Fibroblast of skin of left biceps (primary cell): ENCODE results near the gene IGFBP4.

Experiments used
- DNase-seq, 2 experiments: peaks; one replicate each; pipeline ENCODE4 v3.0.0-alpha.2; 2013; ENCODE audit warnings: low read depth in 2 of 2

Gene IGFBP4

DNA sequence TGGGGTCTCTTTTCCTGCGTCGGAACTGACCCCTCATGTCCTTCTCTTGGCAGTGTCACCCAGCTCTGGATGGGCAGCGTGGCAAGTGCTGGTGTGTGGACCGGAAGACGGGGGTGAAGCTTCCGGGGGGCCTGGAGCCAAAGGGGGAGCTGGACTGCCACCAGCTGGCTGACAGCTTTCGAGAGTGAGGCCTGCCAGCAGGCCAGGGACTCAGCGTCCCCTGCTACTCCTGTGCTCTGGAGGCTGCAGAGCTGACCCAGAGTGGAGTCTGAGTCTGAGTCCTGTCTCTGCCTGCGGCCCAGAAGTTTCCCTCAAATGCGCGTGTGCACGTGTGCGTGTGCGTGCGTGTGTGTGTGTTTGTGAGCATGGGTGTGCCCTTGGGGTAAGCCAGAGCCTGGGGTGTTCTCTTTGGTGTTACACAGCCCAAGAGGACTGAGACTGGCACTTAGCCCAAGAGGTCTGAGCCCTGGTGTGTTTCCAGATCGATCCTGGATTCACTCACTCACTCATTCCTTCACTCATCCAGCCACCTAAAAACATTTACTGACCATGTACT, 13.2 kb downstream of the IGFBP4 start:
- DNase-seq = no peak

DNA sequence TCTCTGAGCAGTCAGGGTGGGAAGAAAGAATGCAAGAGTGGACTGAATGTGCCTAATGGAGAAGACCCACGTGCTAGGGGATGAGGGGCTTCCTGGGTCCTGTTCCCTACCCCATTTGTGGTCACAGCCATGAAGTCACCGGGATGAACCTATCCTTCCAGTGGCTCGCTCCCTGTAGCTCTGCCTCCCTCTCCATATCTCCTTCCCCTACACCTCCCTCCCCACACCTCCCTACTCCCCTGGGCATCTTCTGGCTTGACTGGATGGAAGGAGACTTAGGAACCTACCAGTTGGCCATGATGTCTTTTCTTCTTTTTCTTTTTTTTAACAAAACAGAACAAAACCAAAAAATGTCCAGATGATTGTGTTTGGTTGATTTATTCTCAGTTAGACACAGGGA, 14.1 kb downstream of the IGFBP4 start:
- DNase-seq = no peak

DNA sequence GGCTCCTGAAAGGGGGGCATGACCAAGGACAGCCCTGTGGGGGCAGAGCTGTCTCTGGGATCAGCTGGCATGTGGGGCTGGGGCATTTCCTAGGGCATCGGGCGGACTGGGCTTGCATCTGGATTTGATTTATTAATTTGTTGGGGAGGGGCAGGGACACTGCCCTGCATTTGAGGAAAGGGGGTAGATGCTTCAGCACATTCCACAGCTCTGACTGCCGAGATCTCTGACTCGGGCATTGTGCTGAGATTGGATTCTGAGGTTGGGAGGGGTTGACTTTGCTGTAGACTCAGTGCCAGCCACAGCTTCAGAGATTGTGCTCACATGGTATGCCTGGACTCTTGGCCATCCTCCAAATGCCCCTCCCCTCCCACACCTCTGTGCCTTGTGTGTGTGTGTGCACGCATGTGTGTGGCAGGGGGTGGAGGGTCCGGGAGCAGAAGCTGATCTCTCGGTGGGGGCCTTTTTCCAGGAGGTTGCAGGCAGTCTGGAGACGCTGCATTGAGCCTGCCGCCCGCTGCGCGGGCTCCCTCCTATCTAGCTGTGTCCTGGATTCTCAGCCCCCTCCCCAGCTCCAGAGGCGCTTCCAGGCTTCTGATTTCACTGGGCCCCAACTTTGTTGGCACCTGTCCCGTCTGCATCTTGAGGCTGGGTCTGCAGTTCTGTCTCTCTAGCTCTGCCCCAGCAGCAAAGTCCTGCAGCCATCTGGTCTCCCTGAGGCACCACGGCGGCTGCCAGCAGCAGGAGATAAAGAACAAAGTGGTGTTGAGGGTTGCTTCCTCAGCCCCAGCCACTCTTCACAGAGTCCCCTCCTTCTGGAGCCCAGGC, 14.9 kb downstream of the IGFBP4 start:
- DNase-seq = peak; percentile 78 to 80

DNA sequence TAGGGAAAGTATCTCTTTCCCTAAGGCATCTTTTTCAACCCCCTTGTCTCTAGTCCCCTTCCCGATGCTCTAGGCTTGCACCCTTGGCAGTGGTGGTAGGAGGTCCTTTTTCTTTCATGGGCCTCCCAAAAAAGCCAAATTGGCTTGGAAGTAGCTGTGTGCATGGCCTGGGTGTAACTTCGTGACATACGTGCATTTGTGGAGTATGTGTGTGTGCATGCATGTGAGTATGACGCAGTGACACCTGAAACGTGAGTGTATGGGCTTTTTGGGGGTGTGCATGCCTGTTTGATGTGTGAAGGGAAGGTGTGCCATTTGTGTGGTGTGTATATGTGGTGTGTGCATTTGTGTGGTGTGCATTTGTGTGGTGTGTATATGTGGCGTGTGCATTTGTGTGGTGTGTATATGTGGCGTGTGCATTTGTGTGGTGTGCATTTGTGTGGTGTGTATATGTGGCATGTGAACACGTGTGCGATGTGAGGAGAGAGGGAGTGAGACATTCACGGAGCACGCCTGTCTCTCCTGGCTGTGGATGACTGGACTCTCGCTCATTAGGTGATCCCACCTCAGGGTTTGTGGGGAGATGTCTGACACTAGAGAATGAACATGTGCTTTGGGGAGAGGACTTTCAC, 15.7 kb downstream of the IGFBP4 start:
- no peak for DNase-seq

DNA sequence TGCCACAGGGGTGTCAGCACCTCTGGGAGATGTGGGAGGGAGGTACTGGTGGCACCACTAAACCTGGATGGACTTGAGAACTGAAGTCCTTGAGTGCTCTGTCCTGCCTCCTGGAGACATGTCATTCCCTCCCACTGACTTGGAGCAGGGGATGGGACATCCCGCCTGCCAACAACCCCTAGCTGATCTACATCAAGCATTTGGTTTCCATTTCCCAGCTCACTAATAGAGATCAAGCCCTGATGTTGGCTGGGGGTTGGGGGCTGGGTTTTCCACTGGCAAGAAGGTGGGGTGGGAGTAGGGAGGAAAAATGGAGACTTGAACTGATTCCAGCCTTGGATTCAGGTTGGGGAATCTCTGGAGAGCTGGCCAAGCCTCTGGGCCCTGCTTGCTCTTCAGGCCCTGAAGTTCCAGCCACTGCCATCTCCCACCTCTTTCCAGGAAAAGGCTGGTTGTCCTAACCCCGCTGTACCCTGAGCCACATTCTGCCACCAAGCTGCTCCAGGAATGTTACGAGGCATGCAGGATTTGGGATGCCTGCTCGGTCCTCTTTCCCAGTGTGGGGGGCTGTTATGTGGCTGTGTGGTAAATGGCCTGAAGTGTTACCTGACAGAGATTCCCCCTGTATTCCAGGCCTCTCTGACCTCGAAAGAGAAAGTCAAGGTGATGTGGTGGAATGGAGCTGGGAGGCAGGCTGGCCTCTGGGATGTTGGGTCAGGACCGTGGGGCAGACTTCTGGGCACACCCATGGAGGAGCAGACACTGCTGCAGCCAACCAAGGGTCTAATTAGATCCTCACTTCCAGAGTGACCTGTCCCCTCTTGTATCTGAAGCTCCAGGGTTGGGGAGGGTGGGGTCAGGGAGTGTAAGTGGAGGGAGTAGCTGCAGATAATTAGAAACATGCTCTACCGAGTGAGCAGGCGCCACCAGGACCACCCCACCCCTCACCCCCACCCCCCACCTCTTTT, 16.7 kb downstream of the IGFBP4 start:
- no peak for DNase-seq

DNA sequence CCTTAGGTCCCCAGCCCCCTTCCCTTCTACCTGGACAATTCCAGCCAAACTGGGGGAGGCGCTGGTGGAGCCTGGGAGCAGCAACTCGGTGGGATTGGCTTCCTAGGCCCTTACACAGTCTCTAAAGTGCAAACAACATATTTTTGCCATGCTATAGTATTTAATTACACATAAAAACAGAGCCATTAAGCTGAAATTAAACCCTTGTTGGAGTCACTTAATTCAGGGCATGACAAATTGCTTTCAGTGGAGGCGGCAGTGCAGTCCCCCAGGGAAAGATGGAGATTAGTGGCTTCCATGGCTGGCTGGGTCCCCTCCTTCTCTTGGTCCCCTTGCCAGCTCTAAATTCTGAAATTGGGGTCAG, 17.3 kb downstream of the IGFBP4 start:
- no peak for DNase-seq

DNA sequence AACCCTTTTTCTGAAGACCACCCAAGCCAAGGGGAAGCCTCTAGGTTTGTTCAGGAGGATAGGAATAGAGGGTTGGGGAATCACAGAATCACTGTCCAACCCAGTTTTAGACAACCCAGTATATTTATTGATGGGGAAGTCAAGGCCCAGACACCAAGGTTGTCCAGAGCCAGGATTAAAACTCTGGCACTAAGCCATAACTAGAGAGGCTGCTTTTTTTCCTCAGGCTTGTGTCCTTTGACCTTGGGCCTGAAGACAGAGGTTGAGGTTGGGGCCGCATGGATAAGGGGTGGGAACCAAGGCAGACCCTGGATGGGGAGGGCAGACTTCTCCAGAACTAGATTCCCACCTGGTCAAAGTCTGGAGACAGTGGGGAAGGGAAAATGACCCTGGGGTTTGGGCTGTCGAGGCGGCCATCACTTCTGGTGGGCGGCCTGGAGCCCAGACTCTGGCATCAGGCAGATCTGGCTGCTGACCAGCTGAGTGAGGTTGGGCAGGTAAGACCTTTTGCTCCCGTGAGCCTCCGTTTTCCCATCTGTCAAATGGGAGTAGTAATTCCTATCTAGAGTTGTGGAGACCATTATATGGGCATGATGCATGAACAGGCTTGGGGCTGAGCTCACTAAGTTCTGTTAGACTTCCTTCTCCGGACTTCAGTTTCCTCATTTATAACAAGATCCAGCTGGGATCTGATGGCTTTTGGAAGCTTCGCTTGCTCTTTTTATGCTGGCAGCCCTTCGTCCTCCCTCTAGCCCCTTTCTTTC, 17.9 kb downstream of the IGFBP4 start:
- DNase-seq = no peak

DNA sequence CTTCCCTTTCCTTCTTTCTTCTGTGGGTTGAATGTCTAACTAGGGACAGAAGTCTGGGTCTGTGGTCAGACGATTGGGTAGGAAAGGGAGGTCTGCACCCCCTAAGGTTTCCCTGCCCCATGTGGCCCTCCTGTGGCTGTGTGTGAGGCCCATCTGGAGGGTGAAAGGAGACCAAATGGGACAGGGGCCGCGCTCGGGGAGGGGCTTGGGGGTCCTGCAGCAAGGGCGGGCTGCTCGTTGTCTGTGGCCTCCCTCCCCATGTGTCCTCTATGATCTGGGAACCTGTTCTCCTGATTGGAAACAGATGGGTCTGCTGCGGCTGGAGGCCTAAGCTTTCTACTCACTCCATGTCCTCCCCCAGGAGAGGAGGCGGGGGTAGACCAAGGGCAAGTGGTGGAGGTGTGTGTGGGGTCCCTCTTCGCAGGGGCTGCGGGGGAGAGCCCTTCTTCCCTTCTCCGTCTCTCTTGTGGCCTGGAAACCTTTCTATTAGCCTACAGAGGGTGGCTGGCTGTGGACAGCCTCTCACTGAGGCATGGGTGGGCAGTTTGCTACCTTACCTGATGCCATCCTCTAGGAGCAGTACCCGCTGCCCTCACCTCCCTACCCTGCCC, 18.6 kb downstream of the IGFBP4 start:
- DNase-seq = no peak

DNA sequence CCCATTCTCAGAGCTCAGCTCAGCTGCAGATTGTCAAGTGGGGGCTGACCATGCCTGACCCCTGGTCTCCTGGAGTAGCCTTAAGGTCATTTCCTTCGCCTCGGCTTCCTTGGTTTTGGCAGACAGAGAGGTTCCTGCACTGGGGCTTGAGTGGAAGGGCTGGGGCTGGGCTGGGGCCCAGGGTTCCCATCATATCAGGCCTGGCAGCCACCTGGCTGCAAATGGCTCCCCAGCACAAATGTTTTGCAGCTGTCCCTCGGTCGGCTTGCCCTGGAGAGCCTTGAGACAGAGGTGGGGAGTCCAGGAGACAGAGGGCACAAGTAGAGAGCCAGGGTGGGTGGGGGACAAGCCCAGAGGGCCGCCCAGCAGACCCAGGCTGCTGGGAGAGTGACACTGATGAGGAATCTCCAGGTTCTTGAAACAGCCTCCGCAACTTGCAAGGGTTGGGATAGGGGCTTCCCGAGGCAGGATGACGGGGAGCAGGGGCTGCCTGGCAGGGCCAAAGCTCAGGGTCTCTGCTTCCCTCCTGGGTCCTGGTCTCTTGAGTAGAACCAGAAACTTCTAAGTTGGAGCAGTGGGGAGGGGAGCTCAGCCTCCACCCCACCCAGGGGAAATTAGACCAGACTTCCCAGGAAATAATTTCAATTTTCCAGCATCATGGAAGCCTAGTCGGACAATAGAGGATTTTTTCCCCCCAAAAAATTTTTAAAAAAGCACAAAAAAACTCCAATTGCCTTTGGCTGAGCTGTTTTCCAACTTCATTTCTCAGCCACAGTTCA, 19.3 kb downstream of the IGFBP4 start:
- DNase-seq = no peak

DNA sequence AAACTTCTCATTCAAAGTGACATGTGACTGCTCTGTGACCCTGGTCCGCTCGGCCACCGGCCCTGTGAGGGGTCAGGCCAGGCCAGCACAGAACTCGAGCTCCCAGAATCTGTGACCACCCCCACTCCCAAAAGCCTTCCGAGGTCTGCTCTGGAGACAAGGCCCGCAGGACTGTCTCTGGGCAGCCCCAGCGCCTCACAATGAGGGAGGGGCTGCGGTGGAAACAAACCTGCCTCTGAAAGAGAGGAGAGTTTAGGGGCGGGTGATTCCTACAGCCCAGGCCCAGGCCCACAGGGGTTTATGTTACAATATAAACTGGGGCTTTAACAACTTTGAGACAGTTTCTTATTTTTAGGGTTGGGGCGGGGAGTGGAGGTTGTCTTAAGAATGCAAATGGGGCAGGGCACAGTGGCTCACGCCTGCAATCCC, 19.9 kb downstream of the IGFBP4 start:
- no peak for DNase-seq

DNA sequence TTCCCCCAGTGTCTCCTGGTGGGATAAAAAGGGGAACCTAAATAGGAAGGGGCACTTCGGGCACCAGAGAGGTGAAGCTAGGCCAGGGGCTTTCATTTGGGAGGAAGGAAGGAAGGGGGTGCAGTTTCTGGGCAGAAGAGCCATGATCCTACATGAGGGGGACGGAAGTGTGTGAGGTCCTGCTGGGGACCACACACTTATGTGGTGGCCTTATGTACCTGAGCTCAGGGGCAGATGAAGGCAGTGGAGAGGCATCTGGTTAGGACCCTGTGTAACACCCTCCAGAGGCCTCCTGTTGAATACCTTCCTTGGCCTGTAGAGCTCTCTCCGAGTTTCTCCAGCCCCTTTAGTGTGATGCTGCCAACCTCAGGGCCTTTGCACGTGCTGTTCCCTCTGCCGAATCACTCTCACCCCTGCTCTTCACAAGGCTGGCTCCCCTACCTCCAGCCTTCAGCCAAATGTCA, 21.2 kb downstream of the IGFBP4 start:
- no peak for DNase-seq

DNA sequence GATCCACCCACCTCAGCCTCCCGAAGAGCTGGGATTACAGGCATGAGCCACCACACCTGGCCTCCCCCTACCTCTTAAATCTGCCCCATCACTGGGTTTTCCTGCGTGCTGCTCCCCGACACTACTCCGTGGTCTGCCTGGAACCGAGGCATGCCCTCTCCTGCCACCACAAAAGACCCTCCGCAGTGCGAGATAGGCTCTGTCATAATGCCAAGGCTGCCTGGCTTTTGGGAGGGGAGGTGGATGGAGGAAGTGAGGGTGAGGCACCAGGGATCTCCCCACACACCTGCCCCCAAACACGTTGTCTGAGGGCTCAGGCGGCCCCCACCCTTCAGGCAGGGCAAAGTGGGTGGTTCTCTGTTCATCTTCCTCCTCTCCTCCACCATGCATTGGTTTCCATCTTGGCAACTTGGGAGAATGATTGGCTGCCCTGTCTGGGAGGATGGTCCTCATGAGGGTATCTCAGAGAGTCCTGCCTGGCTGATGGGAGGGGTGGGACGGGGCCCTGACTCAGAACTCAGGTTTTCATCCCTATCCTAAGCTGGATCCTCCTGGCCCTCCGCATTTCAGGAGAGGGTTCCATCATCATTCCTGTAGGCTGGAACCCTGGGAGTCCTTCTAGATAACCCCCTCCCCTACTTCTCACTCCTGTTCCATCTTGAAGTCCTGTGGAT, 23.2 kb downstream of the IGFBP4 start:
- DNase-seq = no peak

DNA sequence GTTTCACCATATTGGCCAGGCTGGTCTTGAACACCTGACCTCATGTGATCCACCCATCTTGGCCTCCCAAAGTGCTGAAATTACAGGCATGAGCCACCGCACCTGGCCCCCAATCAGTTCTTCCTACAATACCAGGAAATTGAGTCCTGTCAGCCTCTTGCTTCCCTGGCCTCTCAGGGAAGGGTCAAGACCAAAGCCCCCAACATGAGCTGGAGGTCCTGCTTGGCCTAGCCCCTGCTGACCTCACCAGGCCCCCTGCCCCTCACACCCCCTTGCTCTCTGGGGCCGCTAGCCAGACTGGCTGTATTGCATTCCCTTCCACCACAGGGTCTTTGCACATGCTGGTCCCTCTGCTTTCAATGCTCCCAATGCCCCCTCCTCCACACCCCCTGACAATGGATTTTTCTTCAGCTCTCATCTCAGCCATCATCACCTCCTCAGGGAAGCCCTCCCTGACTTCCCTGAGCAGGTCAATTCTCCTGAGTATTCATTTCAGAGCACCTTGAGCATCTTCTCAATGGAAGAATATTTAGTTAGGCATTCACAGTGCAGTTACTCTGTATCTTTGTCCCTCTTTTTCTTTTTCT, 24.1 kb downstream of the IGFBP4 start:
- DNase-seq = no peak

DNA sequence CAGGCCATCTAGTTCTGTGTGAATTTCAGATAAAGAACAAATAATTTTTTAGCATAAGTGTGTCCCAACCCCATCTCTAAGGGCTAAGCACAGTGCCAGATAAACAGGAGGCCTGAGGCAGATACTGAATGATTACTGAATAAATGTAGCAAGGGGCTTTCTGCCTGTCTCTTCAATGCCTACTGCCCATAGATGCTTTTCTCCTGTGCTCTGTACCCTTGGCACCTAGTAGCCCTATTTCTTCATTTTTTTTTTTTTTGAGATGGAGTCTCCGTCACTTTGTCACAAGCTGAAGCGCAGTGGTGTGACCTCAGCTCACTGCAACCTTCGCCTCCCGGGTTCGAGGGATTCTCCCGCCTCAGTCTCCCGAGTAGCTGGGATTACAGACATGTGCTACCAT, 25.3 kb downstream of the IGFBP4 start:
- no peak for DNase-seq

DNA sequence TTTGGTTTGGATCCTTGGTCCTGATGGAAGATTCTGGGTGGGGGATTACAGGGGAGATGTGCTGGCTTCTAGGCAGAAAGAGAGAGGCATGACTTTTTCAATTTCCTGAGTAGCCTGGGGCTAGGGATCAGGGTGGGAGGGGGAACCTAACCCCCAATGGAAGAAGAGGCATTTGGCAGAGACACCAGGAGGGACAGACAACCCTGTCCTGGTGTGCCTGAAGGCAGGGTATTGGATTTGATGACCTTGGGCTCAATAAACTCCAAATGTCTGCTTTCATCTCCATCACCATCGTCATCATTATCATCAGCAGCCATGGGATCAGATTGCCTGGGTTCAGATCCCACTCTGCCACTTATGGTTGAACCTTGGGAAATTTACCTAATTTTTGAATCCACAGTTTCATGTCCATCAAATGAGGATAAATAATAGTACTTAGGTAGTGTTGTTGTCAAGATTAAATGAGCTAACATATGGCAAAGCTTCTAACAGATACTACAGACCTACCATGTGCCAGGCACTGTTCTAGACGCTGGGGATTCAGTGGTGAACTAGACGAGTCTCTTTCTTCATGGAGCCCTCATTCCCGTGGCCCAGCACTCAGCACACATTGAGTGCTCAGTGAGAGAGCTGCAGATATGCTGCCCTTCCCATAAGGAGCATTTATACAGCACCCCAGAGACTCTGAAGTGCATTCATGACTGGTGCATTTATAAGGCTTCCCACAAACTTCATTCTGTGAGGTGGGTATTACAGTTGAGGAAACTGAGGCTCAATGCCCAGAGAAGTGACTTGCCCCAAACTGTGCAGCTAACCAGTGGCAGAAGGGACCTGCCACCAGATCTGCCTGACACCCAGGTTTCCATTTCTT, 26.8 kb downstream of the IGFBP4 start:
- no peak for DNase-seq

DNA sequence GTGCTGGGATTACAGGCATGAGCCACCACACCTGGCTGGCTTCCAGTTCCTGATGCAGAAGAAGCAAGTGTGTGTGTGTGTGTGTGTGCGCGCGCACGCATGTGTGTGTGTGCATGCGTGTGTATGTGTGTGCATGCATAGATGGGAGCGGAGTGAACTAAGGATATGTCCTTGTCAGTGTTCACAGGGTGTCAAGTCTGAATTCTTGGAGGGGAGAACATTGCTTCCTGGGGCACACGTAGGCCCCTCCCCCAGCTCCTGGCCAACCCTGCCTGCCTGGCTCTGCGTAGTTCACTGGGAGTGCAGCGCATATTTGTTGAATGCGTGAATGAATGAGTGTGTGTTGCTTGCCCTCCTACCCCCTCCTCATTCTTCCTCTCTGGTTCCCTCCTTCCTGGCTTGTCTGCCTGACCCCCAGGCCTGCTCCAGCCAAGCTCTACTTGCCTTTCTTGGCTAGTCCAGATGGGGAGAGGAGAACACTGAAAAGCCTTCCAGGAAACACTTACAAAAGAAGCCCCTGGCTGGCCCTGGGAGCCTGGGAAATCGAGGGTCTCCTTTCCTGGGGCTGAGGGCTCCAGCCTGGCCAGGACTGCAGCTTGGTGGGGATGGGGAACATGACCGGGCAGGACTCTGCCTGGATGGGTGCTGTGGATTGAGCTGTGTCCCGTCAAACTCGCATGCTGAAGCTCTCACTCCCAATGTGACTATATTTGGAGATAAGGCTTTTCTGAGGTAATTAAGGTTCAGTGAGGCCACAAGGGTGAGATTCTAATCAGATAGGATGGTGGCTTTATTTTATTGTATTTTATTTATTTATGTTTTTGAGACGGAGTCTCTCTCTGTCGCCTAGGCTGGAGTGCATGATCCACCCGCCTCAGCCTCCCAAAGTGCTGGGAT, 27.9 kb downstream of the IGFBP4 start:
- DNase-seq = peak in 1 of 2 experiments; percentile 61
